Transverse colon (tissue), 4 donors: ENCODE results near the gene TXNRD1. TPM values are rescaled to one million over a fixed set of nuclear protein-coding genes. Genes with fewer than 3 reads are reported as not detected.
"Not testable (repeated sequence)": the region's sequence is repeated elsewhere in the genome, so short reads cannot be mapped to it uniquely, and the experiment has no call there.

Experiments used
- DNase-seq: peaks from one replicate; pipeline ENCODE4 v3.0.0-alpha.2; 2019
- H3K27ac ChIP-seq, 4 donors: fragments of 200-600 bp; sonication (generic); 2 replicates each; pipeline ENCODE4 v1.5.1; 2016 to 2018; ENCODE audit warnings: inconsistent platforms in 4 of 4
- H3K27me3 ChIP-seq: fragments of 200-600 bp; sonication (generic); 2 replicates; pipeline ENCODE4 v1.5.1; 2017; ENCODE audit warnings: inconsistent platforms
- H3K36me3 ChIP-seq, 4 donors: fragments of 200-600 bp; sonication (generic); 2 replicates each; pipeline ENCODE4 v1.5.1; 2017 to 2019; ENCODE audit warnings: inconsistent platforms in 4 of 4
- H3K4me1 ChIP-seq, 4 donors: fragments of 200-600 bp; sonication (generic); 2 replicates each; pipeline ENCODE4 v1.5.1; 2017 to 2020; ENCODE audit warnings: inconsistent platforms in 4 of 4
- H3K4me3 ChIP-seq, 4 donors: fragments of 200-600 bp; sonication (generic); 1 replicate in 1 of 4; 2 replicates in 3 of 4; pipeline versions ENCODE4 v1.5.1 to v1.6.1; 2017 to 2019; ENCODE audit warnings: inconsistent platforms in 4 of 4
- H3K9me3 ChIP-seq, 2 donors: fragments of 200-600 bp; sonication (generic); 2 replicates each; pipeline ENCODE4 v1.5.1; 2017 to 2019; ENCODE audit warnings: inconsistent platforms in 2 of 2
- CTCF ChIP-seq, 5 experiments: fragments of 200-600 bp in 3 of 5; fragments of 450-650 bp in 2 of 5; sonication (generic) in 3 of 5; IDR thresholded peaks; 1 replicate in 2 of 5; 2 replicates in 3 of 5; pipeline ENCODE4 v1.5.1; 2016 to 2017; ENCODE audit warnings: antibody characterized with exemption in 5 of 5, inconsistent platforms in 3 of 5, mild to moderate bottlenecking in 2 of 5, moderate library complexity in 1 of 5
- EP300 ChIP-seq: sonication (generic); formaldehyde crosslinking; IDR thresholded peaks from one replicate; pipeline ENCODE4 v1.6.1; 2017; ENCODE audit warnings: antibody characterized with exemption, low read depth
- POLR2A ChIP-seq: fragments of 450-650 bp; IDR thresholded peaks from one replicate; pipeline ENCODE4 v1.6.1; 2016; ENCODE audit warnings: antibody characterized with exemption, mild to moderate bottlenecking, moderate library complexity
- POLR2AphosphoS5 ChIP-seq, 3 donors: sonication (generic); formaldehyde crosslinking; IDR thresholded peaks; one replicate each; pipeline ENCODE4 v1.6.1; 2016; ENCODE audit warnings: antibody characterized with exemption in 3 of 3
- WGBS, 2 donors: methylation state at CpG; one replicate each; pipeline ENCODE4 v1.1.5; 2018; ENCODE audit warnings: low coverage in 1 of 2; 5-methylcytosine and 5-hydroxymethylcytosine counted together
- in situ Hi-C, 4 donors: fragments of 200-750 bp; cut with MboI; loops; one replicate each; pipeline versions ENCODE4 v1.15.0 to v1.15.1; 2017; ENCODE audit warnings: low sequenced_read_pairs in 3 of 4, low pct_ligation_motif_present in 1 of 4, low pct_unique_long_range_greater_than_20kb in 1 of 4
- intact Hi-C: fragments of 100-400 bp; cut with DNase I; formaldehyde crosslinking; loops from one replicate; pipeline ENCODE4 v1.15.1; 2023; ENCODE audit warnings: low total_unique reads
- total RNA-seq, 4 donors: library from RNA; depleted of rRNA; stranded (reverse); fragments of >200 nt; gene quantifications; one replicate each; pipeline ENCODE4 v1.1.0, GENCODE V29; 2016

The TXNRD1 gene
- total RNA-seq, 4 donors from 2014 or later: 72.9 to 127 (median 122) TPM

GRCh38 chr12:104387190-104387589 is 171.6 kb downstream of the TXNRD1 start:
- Histone ChIP-seq H3K4me3 (no peak overlapping the region), H3K4me1 (peaks cover 0 to under 1% (median 0%) of the 10 kb centered on the region in 4 donors), H3K27me3 (no peaks in the 10 kb centered on the region), H3K9me3 (no peaks in the 10 kb centered on the region), H3K27ac (no peak overlapping the region), H3K36me3 (no peaks in the 10 kb centered on the region)
- in situ Hi-C loops: loop anchor here (10.0 to 25.0 kb wide), 3 partner anchors 488 to 675 kb away; no protein-coding TSS in a partner anchor
- intact Hi-C loops: loop anchor here (10.0 kb wide), 1 partner anchor 668 kb away; no protein-coding TSS in a partner anchor
- no peak for DNase-seq
- WGBS, 2 donors: 74% methylated on average over 7 of the region's 7 CpGs; no CpG with 5 or more reads in 1 of the 2 donors
- TF ChIP-seq POLR2AphosphoS5 (IDR thresholded peaks at IDR 0.05): no peak
- TF ChIP-seq POLR2A: no peak
- no peak for TF ChIP-seq CTCF (IDR thresholded peaks at IDR 0.05)
- TF ChIP-seq EP300: no peak

DNA sequence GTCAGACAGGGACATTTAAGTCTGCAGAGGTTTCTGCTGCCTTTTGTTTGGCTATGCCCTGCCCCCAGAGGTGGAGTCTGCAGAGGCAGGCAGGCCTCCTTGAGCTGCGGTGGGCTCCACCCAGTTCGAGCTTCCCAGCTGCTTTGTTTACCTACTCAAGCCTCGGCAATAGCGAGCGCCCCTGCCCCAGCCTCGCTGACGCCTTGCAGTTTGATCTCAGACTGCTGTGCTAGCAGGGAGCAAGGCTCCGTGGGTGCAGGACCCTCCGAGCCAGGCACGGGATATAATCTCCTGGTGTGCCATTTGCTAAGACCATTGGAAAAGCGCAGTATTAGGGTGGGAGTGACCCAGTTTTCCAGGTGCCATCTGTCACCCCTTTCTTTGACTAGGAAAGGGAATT is 178.5 kb downstream of the TXNRD1 start:
- H3K4me1 ChIP-seq, H3K27ac ChIP-seq, DNase-seq, H3K4me3 ChIP-seq, H3K9me3 ChIP-seq, H3K36me3 ChIP-seq, intact Hi-C loops, H3K27me3 ChIP-seq: not testable (repeated sequence)
- in situ Hi-C loops: loop anchor here in 1 of 4 donors (25.0 kb wide), 1 partner anchor 668 kb away; no protein-coding TSS in a partner anchor
- WGBS, 2 donors: 86 to 90% methylated on average over 2 to 11 of the region's 11 CpGs

Other genes starting within 250 kb of the TXNRD1 start
- gene TDG, start 249.9 kb upstream of the TXNRD1 start, total RNA-seq: 10 to 100 TPM; 17.9 to 43.4 (median 26.1) TPM
- gene GLT8D2, start 165.6 kb upstream of the TXNRD1 start, total RNA-seq: 10 to 100 TPM in 1 of 4 donors, 1 to 10 TPM in 3; 1.1 to 21.3 (median 3.8) TPM
- 10 to 100 TPM; 13.3 to 46.4 (median 20.2) TPM for gene HCFC2, start 151.2 kb upstream of the TXNRD1 start, total RNA-seq
- gene NFYB, start 77.6 kb upstream of the TXNRD1 start, total RNA-seq: 10 to 100 TPM in 3 of 4 donors, 1 to 10 TPM in 1; 9.4 to 26.0 (median 18.8) TPM
- 10 to 100 TPM in 2 of 4 donors, 1 to 10 TPM in 2; 4.9 to 50.0 (median 14.3) TPM for gene EID3, start 88.0 kb downstream of the TXNRD1 start, total RNA-seq
- gene CHST11, start 241.2 kb downstream of the TXNRD1 start, total RNA-seq: 100 to 1,000 TPM in 1 of 4 donors, 10 to 100 TPM in 2, 1 to 10 TPM in 1; 4.2 to 123 (median 31.5) TPM